ENCODE data around the gene SP6. TPM values are rescaled to one million over a fixed set of nuclear protein-coding genes. Genes with fewer than 3 reads are reported as not detected.

The SP6 gene
- total and polyA plus RNA-seq, 2 of the 4 experiments (the other 2 are of a cell fraction) = under 0.01 to 0.31 TPM

DNA sequence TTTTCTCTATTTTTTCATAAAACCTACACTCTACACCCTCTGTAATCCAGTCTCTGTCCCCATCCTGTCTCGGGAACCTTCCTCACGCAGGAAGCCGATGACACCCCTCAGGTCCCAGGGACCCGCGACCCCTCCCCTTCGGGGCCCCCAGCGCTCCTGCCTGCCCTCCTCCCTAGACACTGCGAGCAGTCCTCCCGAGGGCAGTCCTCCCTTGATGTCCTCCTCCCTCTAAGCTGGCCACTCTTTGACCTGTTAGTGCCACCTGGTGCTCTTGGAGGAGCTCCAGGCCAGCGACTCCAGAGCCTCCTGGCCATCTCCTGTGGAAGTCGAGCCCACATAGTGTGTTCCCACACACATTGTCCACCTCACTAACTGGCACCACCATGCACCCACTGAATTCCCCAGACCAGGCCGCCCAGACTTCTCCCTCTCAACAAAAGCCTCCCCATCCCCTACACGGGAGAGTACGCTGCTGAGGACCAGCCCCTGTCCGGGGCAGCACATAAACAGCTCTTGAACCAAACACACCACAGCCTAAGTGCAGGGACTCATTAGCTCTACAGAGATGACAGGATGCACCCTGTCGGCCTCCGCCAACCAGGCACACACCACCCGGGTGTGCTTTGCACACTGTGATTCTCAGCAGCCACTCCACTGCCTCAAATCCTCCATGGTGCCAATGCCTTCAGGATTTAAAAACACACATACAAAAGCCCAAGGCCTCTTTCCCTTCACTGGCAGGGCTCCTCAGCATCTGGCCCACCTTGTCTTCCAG is 38.6 kb downstream of the SP6 start:
- no peak overlapping the region for H3K23ac ChIP-seq (ENCODE audit: low read depth, low read length)
- no peak overlapping the region for H2BK15ac ChIP-seq (ENCODE audit: low read depth, low read length)
- no peak overlapping the region for H2BK120ac ChIP-seq (ENCODE audit: low read depth, low read length)
- H3K27ac ChIP-seq (ENCODE audit: insufficient read depth, low read length) = no peak overlapping the region
- H4K8ac ChIP-seq (ENCODE audit: low read depth in 2 of 2, low read length in 2 of 2) = no peak overlapping the region
- 0 out of 2 replicates have a peak, but pooled peaks cover 2% of the 10 kb centered on the region for H3K9me1 ChIP-seq (ENCODE audit: insufficient read depth, low read length)
- H3K18ac ChIP-seq (ENCODE audit: low read depth, low read length) = no peak overlapping the region
- no peak overlapping the region for H3K4ac ChIP-seq (ENCODE audit: low read depth, low read length)
- no peak overlapping the region for H3K4me3 ChIP-seq (ENCODE audit: insufficient read depth, low read depth, low read length)
- in situ Hi-C loops (cut with MboI; ENCODE audit: low sequenced_read_pairs) = no loop called here
- peaks cover 37% of the 10 kb centered on the region for H4K20me1 ChIP-seq (ENCODE audit: insufficient read depth, low read length)
- no peak for TF ChIP-seq CEBPB (IDR thresholded peaks at IDR 0.05; ENCODE audit: low read depth, low read length)
- TF ChIP-seq NFE2L2 (IDR thresholded peaks at IDR 0.05; ENCODE audit: low read depth, low read length) = no peak
- no peak for TF ChIP-seq RCOR1 (IDR thresholded peaks at IDR 0.05; ENCODE audit: insufficient replicate concordance, low read length)
- TF ChIP-seq, protein P1, sequence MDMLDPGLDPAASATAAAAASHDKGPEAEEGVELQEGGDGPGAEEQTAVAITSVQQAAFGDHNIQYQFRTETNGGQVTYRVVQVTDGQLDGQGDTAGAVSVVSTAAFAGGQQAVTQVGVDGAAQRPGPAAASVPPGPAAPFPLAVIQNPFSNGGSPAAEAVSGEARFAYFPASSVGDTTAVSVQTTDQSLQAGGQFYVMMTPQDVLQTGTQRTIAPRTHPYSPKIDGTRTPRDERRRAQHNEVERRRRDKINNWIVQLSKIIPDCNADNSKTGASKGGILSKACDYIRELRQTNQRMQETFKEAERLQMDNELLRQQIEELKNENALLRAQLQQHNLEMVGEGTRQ (IDR thresholded peaks at IDR 0.05; ENCODE audit: low read depth, low read length) = no peak
- TF ChIP-seq, protein P2, sequence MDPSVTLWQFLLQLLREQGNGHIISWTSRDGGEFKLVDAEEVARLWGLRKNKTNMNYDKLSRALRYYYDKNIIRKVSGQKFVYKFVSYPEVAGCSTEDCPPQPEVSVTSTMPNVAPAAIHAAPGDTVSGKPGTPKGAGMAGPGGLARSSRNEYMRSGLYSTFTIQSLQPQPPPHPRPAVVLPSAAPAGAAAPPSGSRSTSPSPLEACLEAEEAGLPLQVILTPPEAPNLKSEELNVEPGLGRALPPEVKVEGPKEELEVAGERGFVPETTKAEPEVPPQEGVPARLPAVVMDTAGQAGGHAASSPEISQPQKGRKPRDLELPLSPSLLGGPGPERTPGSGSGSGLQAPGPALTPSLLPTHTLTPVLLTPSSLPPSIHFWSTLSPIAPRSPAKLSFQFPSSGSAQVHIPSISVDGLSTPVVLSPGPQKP (IDR thresholded peaks at IDR 0.05; ENCODE audit: borderline replicate concordance, low read depth, low read length) = no peak
- TF ChIP-seq, protein P3, sequence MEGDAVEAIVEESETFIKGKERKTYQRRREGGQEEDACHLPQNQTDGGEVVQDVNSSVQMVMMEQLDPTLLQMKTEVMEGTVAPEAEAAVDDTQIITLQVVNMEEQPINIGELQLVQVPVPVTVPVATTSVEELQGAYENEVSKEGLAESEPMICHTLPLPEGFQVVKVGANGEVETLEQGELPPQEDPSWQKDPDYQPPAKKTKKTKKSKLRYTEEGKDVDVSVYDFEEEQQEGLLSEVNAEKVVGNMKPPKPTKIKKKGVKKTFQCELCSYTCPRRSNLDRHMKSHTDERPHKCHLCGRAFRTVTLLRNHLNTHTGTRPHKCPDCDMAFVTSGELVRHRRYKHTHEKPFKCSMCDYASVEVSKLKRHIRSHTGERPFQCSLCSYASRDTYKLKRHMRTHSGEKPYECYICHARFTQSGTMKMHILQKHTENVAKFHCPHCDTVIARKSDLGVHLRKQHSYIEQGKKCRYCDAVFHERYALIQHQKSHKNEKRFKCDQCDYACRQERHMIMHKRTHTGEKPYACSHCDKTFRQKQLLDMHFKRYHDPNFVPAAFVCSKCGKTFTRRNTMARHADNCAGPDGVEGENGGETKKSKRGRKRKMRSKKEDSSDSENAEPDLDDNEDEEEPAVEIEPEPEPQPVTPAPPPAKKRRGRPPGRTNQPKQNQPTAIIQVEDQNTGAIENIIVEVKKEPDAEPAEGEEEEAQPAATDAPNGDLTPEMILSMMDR (conservative IDR thresholded peaks at IDR 0.05; ENCODE audit: low read depth, low read length) = no peak
- no peak for TF ChIP-seq BHLHE40 (IDR thresholded peaks at IDR 0.05; ENCODE audit: low read depth, low read length)
- POLR2A ChIA-PET (ENCODE audit: unreplicated experiment) = no interaction called here
- H4K5ac ChIP-seq (ENCODE audit: low read depth, low read length) = no peak overlapping the region
- H3K56ac ChIP-seq (ENCODE audit: extremely low read depth, insufficient read depth, low read length) = no peak overlapping the region
- no peaks in the 10 kb centered on the region for H3K79me1 ChIP-seq (ENCODE audit: low read depth in 1 of 2, low read length in 2 of 2)
- H3K4me2 ChIP-seq (ENCODE audit: low read depth, low read length) = no peak overlapping the region
- no peaks in the 10 kb centered on the region for H3K27me3 ChIP-seq (ENCODE audit: control insufficient read depth, insufficient read depth, low read length)
- no peak overlapping the region for H3K9ac ChIP-seq (ENCODE audit: low read depth, low read length)
- no peak overlapping the region for H4K91ac ChIP-seq (ENCODE audit: insufficient read depth, low read depth, low read length)
- H3K9me3 ChIP-seq (ENCODE audit: control insufficient read depth, insufficient read depth, low read length) = no peaks in the 10 kb centered on the region
- CTCF ChIA-PET = no interaction called here
- WGBS, 2 experiments (ENCODE audit: extremely low coverage in 2 of 2, insufficient read length in 1 of 2) = 81% methylated on average over 10 of the region's 18 CpGs; no CpG with 5 or more reads in 1 of the 2 experiments
- no peak overlapping the region for H3K14ac ChIP-seq (replicated peaks; ENCODE audit: low read depth, low read length)
- H2AFZ ChIP-seq (replicated peaks; ENCODE audit: low read length, poor library complexity) = peak overlapping the region; percentile 46
- H2AK5ac ChIP-seq (ENCODE audit: low read depth, low read length) = no peak overlapping the region
- H2BK5ac ChIP-seq (ENCODE audit: low read depth, low read length, poor library complexity, severe bottlenecking) = no peak overlapping the region
- H2AK9ac ChIP-seq (replicated peaks; ENCODE audit: low read depth, low read length, poor library complexity) = no peak overlapping the region
- intact Hi-C loops (cut with micrococcal nuclease) = no loop called here
- peaks cover 65% of the 10 kb centered on the region for H3K36me3 ChIP-seq (ENCODE audit: control insufficient read depth, insufficient read depth, low read length)
- ATAC-seq (ENCODE audit: low read depth) (no peak), DNase-seq (no peak)
- H3K4me1 ChIP-seq (ENCODE audit: control insufficient read depth, insufficient read depth, low read length) = peaks cover 3% of the 10 kb centered on the region; the same call in 1 of the 2 replicates
- dilution Hi-C loops (cut with HindIII; ENCODE audit: low sequenced_read_pairs, unreplicated experiment) = no loop called here
- H2BK20ac ChIP-seq (ENCODE audit: low read depth, low read length) = no peak overlapping the region
- BruUV-seq (replicated peaks) = no TSS peak
